Measurements from ENCODE around the gene IL17RE.

The IL17RE gene

DNA sequence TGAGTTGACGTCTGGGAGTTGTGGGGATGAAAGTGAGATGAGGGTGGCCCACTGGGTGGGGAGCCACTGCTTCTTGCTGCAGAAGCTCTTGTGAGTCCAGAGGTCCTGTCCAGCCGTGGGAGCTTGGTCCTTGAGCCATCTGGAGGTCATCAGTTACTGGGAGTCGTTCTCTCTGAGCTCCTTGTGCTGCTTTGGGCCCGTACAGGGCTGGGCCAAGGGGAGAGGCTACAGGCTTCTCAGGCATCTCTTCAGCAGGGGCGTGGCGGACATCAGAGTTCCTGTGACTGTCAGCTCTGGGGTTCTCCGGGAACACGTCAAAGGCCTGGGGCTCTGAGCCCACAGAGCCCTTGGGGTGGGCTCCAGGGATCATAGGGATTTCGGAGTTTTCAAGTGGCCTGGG is 47.0 kb downstream of the IL17RE start (continued):
- TF ChIP-seq, protein P1, sequence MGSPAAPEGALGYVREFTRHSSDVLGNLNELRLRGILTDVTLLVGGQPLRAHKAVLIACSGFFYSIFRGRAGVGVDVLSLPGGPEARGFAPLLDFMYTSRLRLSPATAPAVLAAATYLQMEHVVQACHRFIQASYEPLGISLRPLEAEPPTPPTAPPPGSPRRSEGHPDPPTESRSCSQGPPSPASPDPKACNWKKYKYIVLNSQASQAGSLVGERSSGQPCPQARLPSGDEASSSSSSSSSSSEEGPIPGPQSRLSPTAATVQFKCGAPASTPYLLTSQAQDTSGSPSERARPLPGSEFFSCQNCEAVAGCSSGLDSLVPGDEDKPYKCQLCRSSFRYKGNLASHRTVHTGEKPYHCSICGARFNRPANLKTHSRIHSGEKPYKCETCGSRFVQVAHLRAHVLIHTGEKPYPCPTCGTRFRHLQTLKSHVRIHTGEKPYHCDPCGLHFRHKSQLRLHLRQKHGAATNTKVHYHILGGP (tag by site-specific recombination; IDR thresholded peaks at IDR 0.05), result no peak
- no peak for TF ChIP-seq ZNF558 (tag by site-specific recombination; IDR thresholded peaks at IDR 0.05)
- TF ChIP-seq, protein P2, sequence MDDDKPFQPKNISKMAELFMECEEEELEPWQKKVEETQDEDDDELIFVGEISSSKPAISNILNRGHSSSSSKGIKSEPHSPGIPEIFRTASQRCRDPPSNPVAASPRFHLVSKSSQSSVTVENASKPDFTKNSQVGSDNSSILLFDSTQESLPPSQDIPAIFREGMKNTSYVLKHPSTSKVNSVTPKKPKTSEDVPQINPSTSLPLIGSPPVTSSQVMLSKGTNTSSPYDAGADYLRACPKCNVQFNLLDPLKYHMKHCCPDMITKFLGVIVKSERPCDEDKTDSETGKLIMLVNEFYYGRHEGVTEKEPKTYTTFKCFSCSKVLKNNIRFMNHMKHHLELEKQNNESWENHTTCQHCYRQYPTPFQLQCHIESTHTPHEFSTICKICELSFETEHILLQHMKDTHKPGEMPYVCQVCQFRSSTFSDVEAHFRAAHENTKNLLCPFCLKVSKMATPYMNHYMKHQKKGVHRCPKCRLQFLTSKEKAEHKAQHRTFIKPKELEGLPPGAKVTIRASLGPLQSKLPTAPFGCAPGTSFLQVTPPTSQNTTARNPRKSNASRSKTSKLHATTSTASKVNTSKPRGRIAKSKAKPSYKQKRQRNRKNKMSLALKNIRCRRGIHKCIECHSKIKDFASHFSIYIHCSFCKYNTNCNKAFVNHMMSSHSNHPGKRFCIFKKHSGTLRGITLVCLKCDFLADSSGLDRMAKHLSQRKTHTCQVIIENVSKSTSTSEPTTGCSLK (tag by site-specific recombination; IDR thresholded peaks at IDR 0.05), result no peak

DNA sequence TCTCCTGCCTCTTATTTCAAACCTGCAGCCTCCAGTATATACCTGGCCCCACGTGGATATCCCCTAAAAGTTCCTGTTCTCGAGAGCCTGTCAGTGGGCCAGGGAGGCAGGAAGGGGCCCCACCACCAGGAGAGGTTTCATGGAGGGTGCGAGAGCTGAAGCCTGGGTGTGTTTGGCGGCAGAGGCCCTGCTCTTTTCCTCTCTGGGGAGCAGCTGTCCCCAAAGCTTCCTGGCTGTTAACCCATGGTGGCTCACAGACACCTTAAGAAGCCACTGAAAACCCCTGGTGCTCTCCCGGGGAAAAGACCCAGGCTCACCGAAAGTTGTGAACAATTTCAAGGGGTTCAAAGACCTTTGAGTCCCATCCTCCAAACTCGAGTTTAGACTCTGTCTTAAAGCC is 48.5 kb downstream of the IL17RE start:
- Histone ChIP-seq H3K4me3 (ENCODE audit: low read depth, low read length) (no peak overlapping the region), H3K27ac (ENCODE audit: extremely low read depth, low read depth, low read length) (no peak overlapping the region), H3K4me1 (ENCODE audit: control insufficient read depth, insufficient read depth, low read length) (peaks cover 14% of the 10 kb centered on the region), H3K36me3 (ENCODE audit: control insufficient read depth in 2 of 2, insufficient read depth in 1 of 2, low read length in 2 of 2) (peaks cover 0 to 19% of the 10 kb centered on the region in 2 experiments; a peak in 1 of 3 replicates), H3K9me3 (ENCODE audit: control insufficient read depth, insufficient read depth, low read depth, low read length) (no peaks in the 10 kb centered on the region)
- ChIA-PET POLR2A (interaction anchor here (2.1 kb wide), 1 partner anchor 18 kb away, joined by 11 read pairs; the partner anchor contains the start of gene CRELD1), CTCF (no interaction called here)
- TF ChIP-seq ZNF350 (tag by site-specific recombination; IDR thresholded peaks at IDR 0.05) (no peak), ZNF670 (tag by site-specific recombination; IDR thresholded peaks at IDR 0.05; ENCODE audit: low read depth) (no peak), ZNF623 (tag by site-specific recombination; IDR thresholded peaks at IDR 0.05) (no peak), ZNF175 (tag by site-specific recombination; IDR thresholded peaks at IDR 0.05) (no peak), SALL2 (tag by site-specific recombination; IDR thresholded peaks at IDR 0.05; ENCODE audit: borderline replicate concordance) (no peak), WT1 (tag by site-specific recombination; IDR thresholded peaks at IDR 0.05) (no peak), GLIS2 (tag by site-specific recombination; IDR thresholded peaks at IDR 0.05) (no peak), ZNF10 (tag by site-specific recombination; IDR thresholded peaks at IDR 0.05) (no peak), ZNF302 (tag by site-specific recombination; IDR thresholded peaks at IDR 0.05; ENCODE audit: low read depth) (no peak), TRIM28 (IDR thresholded peaks at IDR 0.05; ENCODE audit: borderline replicate concordance, low read length) (no peak), ZNF23 (tag by site-specific recombination; IDR thresholded peaks at IDR 0.05; ENCODE audit: borderline replicate concordance) (no peak), ZNF585B (tag by site-specific recombination; IDR thresholded peaks at IDR 0.05) (no peak), BCL11B (tag by site-specific recombination; IDR thresholded peaks at IDR 0.05; ENCODE audit: low read depth) (no peak), ZNF169 (tag by site-specific recombination; IDR thresholded peaks at IDR 0.05) (no peak)
- TF ChIP-seq, protein P3, sequence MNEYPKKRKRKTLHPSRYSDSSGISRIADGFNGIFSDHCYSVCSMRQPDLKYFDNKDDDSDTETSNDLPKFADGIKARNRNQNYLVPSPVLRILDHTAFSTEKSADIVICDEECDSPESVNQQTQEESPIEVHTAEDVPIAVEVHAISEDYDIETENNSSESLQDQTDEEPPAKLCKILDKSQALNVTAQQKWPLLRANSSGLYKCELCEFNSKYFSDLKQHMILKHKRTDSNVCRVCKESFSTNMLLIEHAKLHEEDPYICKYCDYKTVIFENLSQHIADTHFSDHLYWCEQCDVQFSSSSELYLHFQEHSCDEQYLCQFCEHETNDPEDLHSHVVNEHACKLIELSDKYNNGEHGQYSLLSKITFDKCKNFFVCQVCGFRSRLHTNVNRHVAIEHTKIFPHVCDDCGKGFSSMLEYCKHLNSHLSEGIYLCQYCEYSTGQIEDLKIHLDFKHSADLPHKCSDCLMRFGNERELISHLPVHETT (tag by site-specific recombination; IDR thresholded peaks at IDR 0.05), result no peak
- TF ChIP-seq, protein P4, sequence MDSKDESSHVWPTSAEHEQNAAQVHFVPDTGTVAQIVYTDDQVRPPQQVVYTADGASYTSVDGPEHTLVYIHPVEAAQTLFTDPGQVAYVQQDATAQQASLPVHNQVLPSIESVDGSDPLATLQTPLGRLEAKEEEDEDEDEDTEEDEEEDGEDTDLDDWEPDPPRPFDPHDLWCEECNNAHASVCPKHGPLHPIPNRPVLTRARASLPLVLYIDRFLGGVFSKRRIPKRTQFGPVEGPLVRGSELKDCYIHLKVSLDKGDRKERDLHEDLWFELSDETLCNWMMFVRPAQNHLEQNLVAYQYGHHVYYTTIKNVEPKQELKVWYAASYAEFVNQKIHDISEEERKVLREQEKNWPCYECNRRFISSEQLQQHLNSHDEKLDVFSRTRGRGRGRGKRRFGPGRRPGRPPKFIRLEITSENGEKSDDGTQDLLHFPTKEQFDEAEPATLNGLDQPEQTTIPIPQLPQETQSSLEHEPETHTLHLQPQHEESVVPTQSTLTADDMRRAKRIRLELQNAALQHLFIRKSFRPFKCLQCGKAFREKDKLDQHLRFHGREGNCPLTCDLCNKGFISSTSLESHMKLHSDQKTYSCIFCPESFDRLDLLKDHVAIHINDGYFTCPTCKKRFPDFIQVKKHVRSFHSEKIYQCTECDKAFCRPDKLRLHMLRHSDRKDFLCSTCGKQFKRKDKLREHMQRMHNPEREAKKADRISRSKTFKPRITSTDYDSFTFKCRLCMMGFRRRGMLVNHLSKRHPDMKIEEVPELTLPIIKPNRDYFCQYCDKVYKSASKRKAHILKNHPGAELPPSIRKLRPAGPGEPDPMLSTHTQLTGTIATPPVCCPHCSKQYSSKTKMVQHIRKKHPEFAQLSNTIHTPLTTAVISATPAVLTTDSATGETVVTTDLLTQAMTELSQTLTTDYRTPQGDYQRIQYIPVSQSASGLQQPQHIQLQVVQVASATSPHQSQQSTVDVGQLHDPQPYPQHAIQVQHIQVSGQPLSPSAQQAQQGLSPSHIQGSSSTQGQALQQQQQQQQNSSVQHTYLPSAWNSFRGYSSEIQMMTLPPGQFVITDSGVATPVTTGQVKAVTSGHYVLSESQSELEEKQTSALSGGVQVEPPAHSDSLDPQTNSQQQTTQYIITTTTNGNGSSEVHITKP (tag by site-specific recombination; IDR thresholded peaks at IDR 0.05), result no peak
- TF ChIP-seq, protein P5, sequence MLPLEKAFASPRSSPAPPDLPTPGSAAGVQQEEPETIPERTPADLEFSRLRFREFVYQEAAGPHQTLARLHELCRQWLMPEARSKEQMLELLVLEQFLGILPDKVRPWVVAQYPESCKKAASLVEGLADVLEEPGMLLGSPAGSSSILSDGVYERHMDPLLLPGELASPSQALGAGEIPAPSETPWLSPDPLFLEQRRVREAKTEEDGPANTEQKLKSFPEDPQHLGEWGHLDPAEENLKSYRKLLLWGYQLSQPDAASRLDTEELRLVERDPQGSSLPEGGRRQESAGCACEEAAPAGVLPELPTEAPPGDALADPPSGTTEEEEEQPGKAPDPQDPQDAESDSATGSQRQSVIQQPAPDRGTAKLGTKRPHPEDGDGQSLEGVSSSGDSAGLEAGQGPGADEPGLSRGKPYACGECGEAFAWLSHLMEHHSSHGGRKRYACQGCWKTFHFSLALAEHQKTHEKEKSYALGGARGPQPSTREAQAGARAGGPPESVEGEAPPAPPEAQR (tag by site-specific recombination; IDR thresholded peaks at IDR 0.05), result no peak
- TF ChIP-seq, protein P6, sequence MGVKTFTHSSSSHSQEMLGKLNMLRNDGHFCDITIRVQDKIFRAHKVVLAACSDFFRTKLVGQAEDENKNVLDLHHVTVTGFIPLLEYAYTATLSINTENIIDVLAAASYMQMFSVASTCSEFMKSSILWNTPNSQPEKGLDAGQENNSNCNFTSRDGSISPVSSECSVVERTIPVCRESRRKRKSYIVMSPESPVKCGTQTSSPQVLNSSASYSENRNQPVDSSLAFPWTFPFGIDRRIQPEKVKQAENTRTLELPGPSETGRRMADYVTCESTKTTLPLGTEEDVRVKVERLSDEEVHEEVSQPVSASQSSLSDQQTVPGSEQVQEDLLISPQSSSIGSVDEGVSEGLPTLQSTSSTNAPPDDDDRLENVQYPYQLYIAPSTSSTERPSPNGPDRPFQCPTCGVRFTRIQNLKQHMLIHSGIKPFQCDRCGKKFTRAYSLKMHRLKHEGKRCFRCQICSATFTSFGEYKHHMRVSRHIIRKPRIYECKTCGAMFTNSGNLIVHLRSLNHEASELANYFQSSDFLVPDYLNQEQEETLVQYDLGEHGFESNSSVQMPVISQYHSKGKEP (tag by site-specific recombination; IDR thresholded peaks at IDR 0.05), result no peak
